ENCODE results near the gene MORC2.

DNA sequence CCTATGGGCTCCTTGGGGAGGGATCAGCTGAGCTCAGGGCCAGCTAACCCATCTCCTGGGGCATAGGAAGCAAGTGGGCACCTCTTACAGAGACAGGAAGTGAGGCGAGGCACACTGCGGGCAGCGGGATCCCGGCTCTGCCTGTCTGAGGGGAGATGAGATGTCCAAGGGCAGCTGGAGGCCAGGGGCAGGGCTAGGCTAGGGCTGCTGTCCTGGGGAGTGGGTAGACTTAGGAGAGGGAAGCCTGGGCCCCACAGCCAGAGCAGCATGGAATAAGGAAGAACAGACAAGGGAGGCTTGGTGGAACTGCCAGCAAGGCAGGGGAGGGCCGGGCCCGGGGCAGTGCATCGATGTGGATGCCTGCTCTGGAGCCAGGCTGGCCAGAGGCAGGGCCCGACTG lies 76.3 kb downstream of the MORC2 start:
- TF ChIP-seq ETV6 (conservative IDR thresholded peaks at IDR 0.05 in 1 of 2, IDR thresholded peaks at IDR 0.05 in 1 of 2; ENCODE audit: borderline replicate concordance in 1 of 2, low read depth in 1 of 2) (no peak), EZH2 (IDR thresholded peaks at IDR 0.05; ENCODE audit: borderline replicate concordance, control insufficient read depth, low read depth, low read length) (no peak), GATAD2B (conservative IDR thresholded peaks at IDR 0.05; ENCODE audit: low read depth) (no peak), CBX3 (IDR thresholded peaks at IDR 0.05; ENCODE audit: borderline replicate concordance, low read depth) (no peak)
- TF ChIP-seq, protein P1, sequence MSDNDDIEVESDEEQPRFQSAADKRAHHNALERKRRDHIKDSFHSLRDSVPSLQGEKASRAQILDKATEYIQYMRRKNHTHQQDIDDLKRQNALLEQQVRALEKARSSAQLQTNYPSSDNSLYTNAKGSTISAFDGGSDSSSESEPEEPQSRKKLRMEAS (IDR thresholded peaks at IDR 0.05; ENCODE audit: low read depth, low read length) = no peak

Data from GM12878 (cell line).